HEK293T (cell line): ENCODE data around the gene ABCA4.

Experiments
- BHLHE40 ChIP-seq: fragments of 450-650 bp; IDR thresholded peaks from 2 replicates; pipeline ENCODE4 v1.6.1; 2016; ENCODE audit warnings: mild to moderate bottlenecking, moderate library complexity, borderline replicate concordance
- ELF4 ChIP-seq: fragments of 450-650 bp; IDR thresholded peaks from 2 replicates; pipeline ENCODE4 v1.6.1; 2017; ENCODE audit warnings: antibody characterized with exemption
- FOXA1 ChIP-seq: fragments of 450-650 bp; IDR thresholded peaks from 2 replicates; pipeline ENCODE4 v1.6.1; 2016; ENCODE audit warnings: mild to moderate bottlenecking
- FOXK2 ChIP-seq: fragments of 450-650 bp; IDR thresholded peaks from 2 replicates; pipeline ENCODE4 v1.6.1; 2016; ENCODE audit warnings: mild to moderate bottlenecking
- FOXM1 ChIP-seq: fragments of 450-650 bp; IDR thresholded peaks from 2 replicates; pipeline ENCODE4 v1.6.1; 2017; ENCODE audit warnings: mild to moderate bottlenecking, borderline replicate concordance
- LEF1 ChIP-seq: fragments of 450-650 bp; IDR thresholded peaks from 2 replicates; pipeline ENCODE4 v1.6.1; 2017; ENCODE audit warnings: mild to moderate bottlenecking, borderline replicate concordance
- NFRKB ChIP-seq: fragments of 450-650 bp; IDR thresholded peaks from 2 replicates; pipeline ENCODE4 v1.6.1; 2016; ENCODE audit warnings: mild to moderate bottlenecking, moderate library complexity
- PKNOX1 ChIP-seq: fragments of 450-650 bp; IDR thresholded peaks from 2 replicates; pipeline ENCODE4 v1.6.1; 2016
- SP1 ChIP-seq: fragments of 450-650 bp; IDR thresholded peaks from 2 replicates; pipeline ENCODE4 v1.6.1; 2017
- SUZ12 ChIP-seq: fragments of 450-650 bp; IDR thresholded peaks from 2 replicates; pipeline ENCODE4 v1.6.1; 2016; ENCODE audit warnings: mild to moderate bottlenecking
- TARDBP ChIP-seq: fragments of 450-650 bp; IDR thresholded peaks from 2 replicates; pipeline ENCODE4 v1.6.1; 2016

GRCh38 chr1:94084085-94084484 lies 36.9 kb downstream of the ABCA4 start:
- no peak for TF ChIP-seq FOXM1
- no peak for TF ChIP-seq TARDBP
- no peak for TF ChIP-seq ELF4
- TF ChIP-seq SP1: no peak
- no peak for TF ChIP-seq PKNOX1
- no peak for TF ChIP-seq FOXA1
- no peak for TF ChIP-seq SUZ12
- TF ChIP-seq NFRKB: no peak
- no peak for TF ChIP-seq FOXK2
- no peak for TF ChIP-seq BHLHE40
- TF ChIP-seq LEF1: no peak
